ENCODE data around the gene CELF5. TPM values are rescaled to one million over a fixed set of nuclear protein-coding genes. Genes with fewer than 3 reads are reported as not detected.
A peak's percentile ranks its signal among the peaks of the same experiment; 100 is the strongest.
"Not testable (repeated sequence)": the region's sequence is repeated elsewhere in the genome, so short reads cannot be mapped to it uniquely, and the experiment has no call there.

Gene CELF5
- total and polyA plus RNA-seq, 10 donors = 0.05 to 0.19 (median 0.10) TPM; not detected in 7

DNA sequence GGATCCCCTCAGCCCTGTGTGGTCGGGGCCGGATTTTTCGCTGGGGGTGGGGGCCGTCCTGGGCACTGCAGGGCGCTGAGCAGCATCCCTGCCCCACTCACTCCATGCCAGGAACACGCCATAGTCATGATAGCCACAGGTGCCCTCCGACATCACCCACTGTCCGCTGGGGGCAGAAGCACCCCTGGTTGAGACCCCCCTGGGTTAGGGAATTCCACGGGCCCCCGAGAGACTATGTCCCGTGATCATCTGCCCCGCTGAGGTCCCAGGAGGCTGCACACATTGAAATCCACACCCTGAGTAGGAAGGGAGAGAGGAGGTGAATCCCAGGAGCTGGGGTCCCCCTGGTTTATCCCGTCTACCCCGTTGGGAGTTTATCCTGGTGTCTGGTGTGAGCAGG lies 22.6 kb upstream of the CELF5 start:
- no peak for DNase-seq
- no peaks in the 10 kb centered on the region for H3K4me1 ChIP-seq
- 83 to 96% (median 93%) methylated on average over 5 to 14 of the region's 14 CpGs for WGBS, 5 donors
- H3K9me3 ChIP-seq = no peaks in the 10 kb centered on the region
- H3K27me3 ChIP-seq (replicated peaks in 1 of 7) = no peaks in the 10 kb centered on the region
- TF ChIP-seq, protein P1, sequence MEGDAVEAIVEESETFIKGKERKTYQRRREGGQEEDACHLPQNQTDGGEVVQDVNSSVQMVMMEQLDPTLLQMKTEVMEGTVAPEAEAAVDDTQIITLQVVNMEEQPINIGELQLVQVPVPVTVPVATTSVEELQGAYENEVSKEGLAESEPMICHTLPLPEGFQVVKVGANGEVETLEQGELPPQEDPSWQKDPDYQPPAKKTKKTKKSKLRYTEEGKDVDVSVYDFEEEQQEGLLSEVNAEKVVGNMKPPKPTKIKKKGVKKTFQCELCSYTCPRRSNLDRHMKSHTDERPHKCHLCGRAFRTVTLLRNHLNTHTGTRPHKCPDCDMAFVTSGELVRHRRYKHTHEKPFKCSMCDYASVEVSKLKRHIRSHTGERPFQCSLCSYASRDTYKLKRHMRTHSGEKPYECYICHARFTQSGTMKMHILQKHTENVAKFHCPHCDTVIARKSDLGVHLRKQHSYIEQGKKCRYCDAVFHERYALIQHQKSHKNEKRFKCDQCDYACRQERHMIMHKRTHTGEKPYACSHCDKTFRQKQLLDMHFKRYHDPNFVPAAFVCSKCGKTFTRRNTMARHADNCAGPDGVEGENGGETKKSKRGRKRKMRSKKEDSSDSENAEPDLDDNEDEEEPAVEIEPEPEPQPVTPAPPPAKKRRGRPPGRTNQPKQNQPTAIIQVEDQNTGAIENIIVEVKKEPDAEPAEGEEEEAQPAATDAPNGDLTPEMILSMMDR (IDR thresholded peaks at IDR 0.05 in 8 of 11, conservative IDR thresholded peaks at IDR 0.05 in 3 of 11) = no peak
- no peak for TF ChIP-seq POLR2A (IDR thresholded peaks at IDR 0.05)
- no peak for TF ChIP-seq POLR2AphosphoS5 (IDR thresholded peaks at IDR 0.05)
- no peak overlapping the region for H3K27ac ChIP-seq
- intact Hi-C loops (cut with DNase I; ENCODE audit: low total_unique reads) = no loop called here
- peaks cover 0 to 100% (median 63%) of the 10 kb centered on the region in 6 donors for H3K36me3 ChIP-seq
- H3K4me3 ChIP-seq = no peak overlapping the region

DNA sequence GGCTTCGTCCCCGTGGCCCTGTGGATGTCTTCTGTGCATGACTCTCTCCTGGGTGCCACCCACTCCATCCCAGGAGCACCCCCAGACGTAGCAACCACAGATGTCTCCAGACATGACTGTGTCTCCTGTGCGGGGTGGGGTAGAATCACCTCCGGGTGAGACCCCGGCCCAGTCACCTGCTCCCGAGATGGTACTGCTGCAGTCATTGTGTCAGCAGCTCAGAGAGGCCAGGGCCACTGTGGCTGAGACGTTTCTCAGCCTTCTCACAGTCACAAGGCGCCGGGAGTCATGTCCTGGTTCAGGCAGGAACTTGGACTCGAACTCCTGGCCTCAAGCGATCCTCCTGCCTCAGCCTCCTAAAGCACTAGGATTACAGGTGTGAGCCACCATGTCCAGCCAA lies 22.1 kb upstream of the CELF5 start:
- no peaks in the 10 kb centered on the region for H3K9me3 ChIP-seq
- no peaks in the 10 kb centered on the region for H3K27me3 ChIP-seq (replicated peaks in 1 of 7)
- H3K4me1 ChIP-seq = no peaks in the 10 kb centered on the region
- H3K27ac ChIP-seq = no peak overlapping the region
- peaks cover 3 to 100% (median 65%) of the 10 kb centered on the region in 6 donors for H3K36me3 ChIP-seq
- WGBS, 5 donors = 86 to 92% (median 88%) methylated on average over 9 to 12 of the region's 12 CpGs
- intact Hi-C loops (cut with DNase I; ENCODE audit: low total_unique reads) = no loop called here
- no peak for DNase-seq
- TF ChIP-seq, protein P1 (IDR thresholded peaks at IDR 0.05 in 8 of 11, conservative IDR thresholded peaks at IDR 0.05 in 3 of 11) = no peak
- TF ChIP-seq POLR2AphosphoS5 (IDR thresholded peaks at IDR 0.05) = no peak
- H3K4me3 ChIP-seq = no peak overlapping the region

DNA sequence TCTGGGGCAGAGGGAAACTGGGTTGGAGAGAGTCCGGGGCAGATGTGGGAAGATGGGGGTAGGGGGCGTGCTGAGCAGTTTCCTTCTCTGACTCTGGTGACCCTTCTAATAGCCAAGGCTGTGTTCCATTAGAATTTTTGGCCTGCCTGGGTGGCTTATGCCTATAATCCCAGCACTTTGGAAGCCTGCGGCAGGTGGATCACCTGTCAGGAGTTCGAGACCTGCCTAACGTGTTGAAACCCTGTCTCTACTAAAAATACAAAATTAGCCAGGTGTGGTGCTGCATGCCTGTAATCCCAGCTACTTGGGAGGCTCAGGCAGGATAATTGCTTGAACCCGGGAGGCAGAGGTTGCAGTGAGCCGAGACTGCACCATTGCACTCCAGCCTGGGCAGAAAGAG lies 21.6 kb upstream of the CELF5 start:
- H3K27me3 ChIP-seq (replicated peaks in 1 of 7); intact Hi-C loops (cut with DNase I; ENCODE audit: low total_unique reads); H3K4me1 ChIP-seq; DNase-seq; H3K27ac ChIP-seq; H3K4me3 ChIP-seq; H3K9me3 ChIP-seq: not testable (repeated sequence)
- H3K36me3 ChIP-seq = peaks cover 3 to 100% (median 67%) of the 10 kb centered on the region in 6 donors
- 89 to 96% (median 93%) methylated on average over 7 of the region's 7 CpGs for WGBS, 5 donors

DNA sequence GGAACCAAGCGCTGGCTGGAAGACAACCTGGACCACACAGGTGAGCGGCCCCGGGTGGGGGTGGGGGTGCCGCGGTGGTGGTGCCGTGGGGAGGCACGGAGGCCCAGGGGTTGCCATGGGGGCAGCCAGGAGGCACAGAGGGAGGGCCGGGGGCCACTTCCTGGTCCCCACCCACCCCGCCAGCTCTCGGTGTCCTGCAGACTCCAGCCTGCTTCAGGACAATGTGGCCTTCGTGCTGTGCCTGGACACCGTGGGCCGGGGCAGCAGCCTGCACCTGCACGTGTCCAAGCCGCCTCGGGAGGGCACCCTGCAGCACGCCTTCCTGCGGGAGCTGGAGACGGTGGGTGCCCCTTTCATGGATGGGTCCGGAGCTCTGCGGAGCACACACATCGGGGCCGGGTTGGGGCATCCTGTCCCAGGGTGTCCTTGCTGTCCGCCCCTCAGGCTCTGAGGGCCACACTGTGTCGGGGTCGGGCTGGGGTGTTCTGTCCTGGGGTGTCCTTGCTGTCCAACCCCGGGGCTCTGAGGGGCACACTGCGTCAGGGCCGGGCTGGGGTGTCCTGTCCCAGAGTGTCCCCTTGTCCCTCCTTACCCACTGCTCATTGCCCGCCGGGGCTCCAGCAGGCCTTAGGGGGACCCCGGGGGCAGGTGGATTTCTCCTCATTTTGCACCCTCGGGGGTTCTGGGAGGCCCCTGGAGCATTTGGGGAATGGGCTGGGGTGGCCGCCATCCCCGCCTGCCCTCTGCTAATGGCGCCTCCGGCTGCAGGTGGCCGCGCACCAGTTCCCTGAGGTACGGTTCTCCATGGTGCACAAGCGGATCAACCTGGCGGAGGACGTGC lies 20.4 kb upstream of the CELF5 start:
- 91 to 97% (median 94%) methylated on average over 16 to 43 of the region's 43 CpGs for WGBS, 5 donors
- no peak for DNase-seq
- intact Hi-C loops (cut with DNase I; ENCODE audit: low total_unique reads) = no loop called here

More for the DNA sequence above, 20.4 kb upstream of the CELF5 start:
- no peaks in the 10 kb centered on the region for H3K27me3 ChIP-seq (replicated peaks in 1 of 7)
- no peak overlapping the region for H3K27ac ChIP-seq
- no peak overlapping the region for H3K4me3 ChIP-seq
- TF ChIP-seq POLR2A (IDR thresholded peaks at IDR 0.05) (no peak), POLR2AphosphoS5 (IDR thresholded peaks at IDR 0.05) (peak in 1 of 3 donors; percentile 39)
- TF ChIP-seq, protein P1 (IDR thresholded peaks at IDR 0.05 in 8 of 11, conservative IDR thresholded peaks at IDR 0.05 in 3 of 11) = no peak
- no peaks in the 10 kb centered on the region for H3K9me3 ChIP-seq
- H3K36me3 ChIP-seq = peaks cover 3 to 100% (median 70%) of the 10 kb centered on the region in 6 donors
- H3K4me1 ChIP-seq = no peaks in the 10 kb centered on the region
